Peyer's patch (tissue), 4 donors: ENCODE measurements around the gene SUSD1.

Experiments used
- CTCF ChIP-seq, 6 experiments: fragments of 450-650 bp in 4 of 6; fragments of 200-600 bp in 2 of 6; sonication (generic) in 1 of 6; IDR thresholded peaks; one replicate each; pipeline ENCODE4 v1.5.1; 2017 to 2019; ENCODE audit warnings: antibody characterized with exemption in 6 of 6, mild to moderate bottlenecking in 3 of 6, moderate library complexity in 1 of 6
- POLR2A ChIP-seq, 2 donors: fragments of 450-650 bp; IDR thresholded peaks; one replicate each; pipeline ENCODE4 v1.5.1; 2017; ENCODE audit warnings: antibody characterized with exemption in 2 of 2, mild to moderate bottlenecking in 2 of 2, moderate library complexity in 2 of 2

GRCh38 chr9:112212926-112213325 is 37.8 kb upstream of the SUSD1 start:
- no peak for TF ChIP-seq POLR2A (IDR thresholded peaks at IDR 0.05)
- no peak for TF ChIP-seq CTCF (IDR thresholded peaks at IDR 0.05)
